Measurements from ENCODE around the gene ZFC3H1. TPM values are rescaled to one million over a fixed set of nuclear protein-coding genes. Genes with fewer than 3 reads are reported as not detected.

Gene ZFC3H1
- total and polyA plus RNA-seq, 9 of the 15 experiments (the other 6 are each of a cell fraction or from before 2014, with no cell fraction given), result 14.8 to 80.5 (median 22.1) TPM

GRCh38 chr12:71665090-71665463 lies 1.4 kb upstream of the ZFC3H1 start (continued):
- TF ChIP-seq ZNF316 (IDR thresholded peaks at IDR 0.05), result no peak

DNA sequence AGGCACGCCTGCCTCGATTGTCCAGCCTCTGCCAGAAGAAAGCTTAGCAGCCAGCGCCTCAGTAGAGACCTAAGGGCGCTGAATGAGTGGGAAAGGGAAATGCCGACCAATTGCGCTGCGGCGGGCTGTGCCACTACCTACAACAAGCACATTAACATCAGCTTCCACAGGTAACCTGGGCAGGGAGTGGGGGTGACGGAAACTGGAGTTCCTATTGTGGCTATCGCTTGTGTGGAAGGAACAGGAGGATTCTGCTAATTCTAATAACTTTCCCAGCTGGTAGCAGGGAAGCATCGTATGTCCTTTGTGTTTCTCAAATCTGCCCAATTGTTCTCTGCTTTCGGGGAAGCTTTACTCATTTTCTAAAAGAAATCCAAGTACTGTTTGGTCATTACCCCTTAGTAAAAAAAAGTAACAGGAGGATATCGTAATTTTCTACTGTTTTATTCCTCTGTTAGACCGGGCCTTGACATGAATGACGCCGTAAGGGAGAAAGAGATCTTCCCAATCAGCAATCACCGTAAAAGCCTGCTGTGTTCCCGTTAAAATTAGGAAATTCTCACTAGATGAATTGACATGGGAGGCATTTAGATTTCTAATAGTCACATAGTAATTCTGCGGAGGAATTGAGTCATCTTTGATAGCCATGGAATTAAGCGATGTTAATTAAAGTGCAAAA lies 902 bp upstream of the ZFC3H1 start:
- Histone ChIP-seq H4K20me1 (replicated peaks; ENCODE audit: control insufficient read depth, insufficient read depth, low read length) (peaks cover 17% of the 10 kb centered on the region), H3K4me3 (peak overlapping the region; percentile 85), H3K4me1 (replicated peaks in 1 of 2; ENCODE audit: control insufficient read depth in 2 of 2, insufficient read depth in 2 of 2, low read length in 2 of 2) (peaks cover 11 to 12% of the 10 kb centered on the region in 2 experiments; a peak in 3 of 5 replicates), H3K9me1 (ENCODE audit: control insufficient read depth, insufficient read depth, low read length) (no peaks in the 10 kb centered on the region), H3K36me3 (ENCODE audit: control insufficient read depth, insufficient read depth, low read length) (peaks cover 14% of the 10 kb centered on the region; the same call in 2 of the 3 replicates), H3K9me3 (replicated peaks; ENCODE audit: control insufficient read depth, insufficient read depth, low read depth, low read length) (no peaks in the 10 kb centered on the region), H3K79me2 (ENCODE audit: control insufficient read depth, insufficient read depth, low read length) (peaks cover 72% of the 10 kb centered on the region), H3K9ac (ENCODE audit: insufficient read depth in 1 of 2, low read depth in 2 of 2, low read length in 2 of 2) (peak overlapping the region; percentile 95 to 96), H2AFZ (ENCODE audit: low read depth, low read length) (peak overlapping the region; percentile 89), H3K27ac (ENCODE audit: extremely low read depth, low read depth, low read length) (peak overlapping the region; percentile 97), H3K27me3 (ENCODE audit: control insufficient read depth in 2 of 2, insufficient read depth in 2 of 2, low read length in 2 of 2) (no peaks in the 10 kb centered on the region), H3K4me2 (ENCODE audit: insufficient read depth, low read length) (peak overlapping the region; percentile 94)
- ATAC-seq, result peak; percentile 11; the same call in 2 of the 3 replicates
- TSS peak; percentile 80 for BruUV-seq (replicated peaks)
- POLR2A ChIA-PET, result interaction anchor here (0.6 to 3.8 kb wide), 17 partner anchors 8 to 445 kb away, joined by 3 to 18 read pairs (median 5); partner anchors contain the start of gene TMEM19
- FAIRE-seq, result no peak
- no peak for DNase-seq (ENCODE audit: extremely low read depth in 1 of 4, low spot score in 3 of 4)
- CTCF ChIA-PET (ENCODE audit: low intra/inter-chr PET ratio), result no interaction called here
- intact Hi-C loops (cut with micrococcal nuclease) (no loop called here), in situ Hi-C loops (cut with MboI) (no loop called here)
- under 1% methylated on average over 19 of the region's 20 CpGs for WGBS (ENCODE audit: insufficient coverage, low coverage, missing lambda C conversion rate)
- 0 out of 2 replicates have a peak, but pooled peaks have one; percentile 14 for TF ChIP-seq BCOR (IDR thresholded peaks at IDR 0.05)
- TF ChIP-seq FOXO4 (CRISPR knock-in tag; IDR thresholded peaks at IDR 0.05), result no peak
- no peak for TF ChIP-seq MAFF (IDR thresholded peaks at IDR 0.05; ENCODE audit: low read length)
- TF ChIP-seq RFX7 (CRISPR knock-in tag; IDR thresholded peaks at IDR 0.05), result no peak
- no peak for TF ChIP-seq PHB2 (IDR thresholded peaks at IDR 0.05; ENCODE audit: low read depth)
- no peak for TF ChIP-seq MBD1 (CRISPR knock-in tag; IDR thresholded peaks at IDR 0.05)
- TF ChIP-seq ZNF57 (CRISPR knock-in tag; IDR thresholded peaks at IDR 0.05), result no peak
- no peak for TF ChIP-seq REST (IDR thresholded peaks at IDR 0.05; ENCODE audit: borderline replicate concordance)
- TF ChIP-seq REST (CRISPR knock-in tag; IDR thresholded peaks at IDR 0.05; ENCODE audit: low read depth), result no peak

All from K562 (cell line).